Measurements from ENCODE around the gene KIF25.
"Not testable (repeated sequence)": the region's sequence is repeated elsewhere in the genome, so short reads cannot be mapped to it uniquely, and the experiment has no call there.

Gene KIF25

GRCh38 chr6:168073937-168074730 lies 76.7 kb downstream of the KIF25 start:
- no peak for DNase-seq

- no peak for DNase-seq
These were observed 77.7 kb downstream of the KIF25 start for GRCh38 chr6:168075216-168075615.

- no peak for DNase-seq
These were observed 78.3 kb downstream of the KIF25 start for GRCh38 chr6:168075787-168076202.

DNA sequence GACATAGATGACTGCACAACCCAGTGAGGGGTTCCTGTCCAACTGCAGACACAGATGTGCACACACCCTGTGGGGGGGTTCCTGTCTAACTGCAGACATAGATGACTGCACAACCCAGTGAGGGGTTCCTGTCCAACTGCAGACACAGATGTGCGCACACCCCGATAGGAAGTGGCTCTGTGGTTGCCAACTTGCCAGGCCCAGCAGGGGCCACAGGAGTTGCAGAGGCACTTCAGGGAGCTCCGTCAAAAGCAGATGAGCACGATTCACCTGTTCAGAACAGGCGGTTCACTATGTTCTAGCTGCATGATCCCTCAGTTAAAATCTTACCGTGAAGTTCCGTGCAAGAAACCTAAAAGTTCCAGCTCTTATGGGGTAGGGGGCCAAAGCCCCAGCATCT lies 79.9 kb downstream of the KIF25 start:
- not testable (repeated sequence) for DNase-seq

GRCh38 chr6:168078175-168078942 lies 80.9 kb downstream of the KIF25 start:
- no peak for DNase-seq

GRCh38 chr6:168078943-168079405 lies 81.5 kb downstream of the KIF25 start, which contains the start of gene FRMD1:
TSS of gene FRMD1 (minus strand) at chr6:168079212. CDS start at chr6:168079094, 118 bp downstream.
- no peak for DNase-seq

- DNase-seq: no peak
These were observed 83.1 kb downstream of the KIF25 start for GRCh38 chr6:168080393-168081077.

DNA sequence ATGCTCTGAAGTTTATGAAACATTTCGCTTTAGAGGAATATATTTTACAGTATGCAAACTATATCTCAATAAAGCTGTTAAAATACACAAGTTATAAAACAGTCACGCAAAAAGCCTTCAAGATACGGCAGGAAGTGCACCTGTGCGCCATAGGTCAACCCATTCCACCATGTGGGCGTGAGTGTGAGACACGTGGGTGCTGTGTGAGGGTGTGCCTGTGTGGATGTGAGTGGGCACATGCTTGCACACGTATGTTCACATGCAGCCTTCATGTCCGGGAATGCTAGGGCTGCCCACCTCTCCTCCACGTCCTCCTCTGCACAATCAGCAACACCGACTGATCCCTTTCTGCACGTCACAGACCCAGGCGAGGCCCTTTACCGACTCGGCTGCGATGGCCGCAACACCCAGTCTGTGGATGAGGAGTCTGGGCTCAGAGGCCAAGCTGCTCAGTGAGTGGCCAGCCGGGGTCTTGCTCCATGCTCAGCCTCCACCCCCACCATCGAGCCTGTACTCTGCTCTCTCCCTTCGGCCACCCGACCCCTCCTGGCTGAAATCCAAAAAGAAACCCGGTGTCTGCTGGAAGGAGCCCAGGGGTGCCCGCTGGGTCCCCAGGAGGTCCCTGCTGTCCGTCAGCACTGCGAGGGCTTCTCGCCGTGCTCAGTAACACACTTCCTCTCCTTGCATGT lies 84.5 kb downstream of the KIF25 start:
- no peak for DNase-seq

- no peak for DNase-seq
These were observed 85.5 kb downstream of the KIF25 start for GRCh38 chr6:168082860-168083513.

DNA sequence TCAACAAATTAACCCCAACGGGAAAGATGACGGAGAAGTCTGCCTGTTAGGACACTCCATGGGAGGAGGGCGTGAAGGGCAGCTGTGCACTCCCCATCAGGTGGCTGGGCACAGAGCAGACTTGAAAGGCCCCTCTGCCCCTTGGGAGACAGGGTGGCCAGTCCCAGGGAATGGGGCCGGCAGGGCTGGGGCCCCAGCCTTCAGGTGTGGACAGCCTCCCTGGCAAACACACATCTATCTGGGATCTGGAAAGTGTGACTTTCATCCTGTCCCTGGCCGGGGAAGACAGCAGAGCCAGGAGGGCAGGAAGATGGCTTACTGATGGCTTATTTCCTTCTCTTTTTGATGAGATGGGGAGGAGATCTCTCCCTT lies 86.0 kb downstream of the KIF25 start:
- DNase-seq: no peak

DNA sequence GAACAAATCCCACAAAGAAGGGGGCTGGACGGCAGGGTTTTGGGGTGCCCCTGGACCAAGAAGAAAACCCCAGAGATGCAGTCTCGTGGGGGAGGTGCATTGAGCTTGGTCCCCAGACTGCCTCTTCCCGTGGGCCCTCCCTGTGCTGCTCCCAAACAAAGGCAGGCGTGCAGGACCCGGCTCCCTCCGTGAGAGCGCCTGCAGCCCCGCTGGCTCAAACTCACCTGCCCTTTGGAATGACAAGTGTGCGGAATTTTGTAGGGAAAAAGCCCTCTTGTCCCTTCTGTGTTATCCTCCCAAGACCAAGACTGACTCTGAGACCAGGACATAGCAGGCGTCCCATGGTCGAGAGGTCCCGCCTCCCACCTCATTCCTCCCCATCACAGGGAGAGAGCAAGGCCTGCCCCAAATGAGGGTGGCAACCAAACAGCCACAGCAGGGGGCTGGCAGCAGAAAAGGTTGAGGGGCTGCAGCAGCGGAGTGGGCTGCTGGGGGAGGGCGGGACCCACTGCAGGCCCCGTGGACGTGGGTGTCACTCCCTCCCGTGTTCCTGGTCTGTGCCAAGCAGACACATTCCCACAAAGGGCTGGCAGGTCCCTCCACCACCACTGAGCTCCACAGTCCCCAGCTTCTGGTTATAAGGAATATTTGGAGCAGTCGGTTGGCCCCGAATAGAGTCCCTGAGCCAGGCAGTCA lies 87.1 kb downstream of the KIF25 start:
- DNase-seq: no peak

GRCh38 chr6:168086066-168086465 lies 88.6 kb downstream of the KIF25 start:
- no peak for DNase-seq

DNA sequence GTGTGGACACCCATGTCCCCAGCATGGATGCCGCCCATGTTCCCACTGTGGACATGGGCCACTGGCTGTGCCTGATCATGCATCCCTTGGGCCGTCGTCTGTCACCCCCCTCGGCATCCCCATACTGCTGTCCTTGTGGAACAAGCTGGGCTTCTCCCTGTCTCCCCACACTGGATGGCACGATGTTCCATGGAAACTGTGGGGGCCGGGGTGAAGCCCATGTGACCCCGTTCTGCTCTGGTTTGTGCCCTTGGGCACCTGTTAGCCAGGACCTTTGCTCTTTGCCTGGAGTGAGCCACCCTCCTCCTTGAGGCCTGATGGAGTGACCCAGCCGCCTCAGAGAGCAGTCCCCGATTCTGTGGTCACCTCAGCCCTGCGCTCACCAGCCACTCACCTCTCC lies 89.1 kb downstream of the KIF25 start:
- no peak for DNase-seq

DNA sequence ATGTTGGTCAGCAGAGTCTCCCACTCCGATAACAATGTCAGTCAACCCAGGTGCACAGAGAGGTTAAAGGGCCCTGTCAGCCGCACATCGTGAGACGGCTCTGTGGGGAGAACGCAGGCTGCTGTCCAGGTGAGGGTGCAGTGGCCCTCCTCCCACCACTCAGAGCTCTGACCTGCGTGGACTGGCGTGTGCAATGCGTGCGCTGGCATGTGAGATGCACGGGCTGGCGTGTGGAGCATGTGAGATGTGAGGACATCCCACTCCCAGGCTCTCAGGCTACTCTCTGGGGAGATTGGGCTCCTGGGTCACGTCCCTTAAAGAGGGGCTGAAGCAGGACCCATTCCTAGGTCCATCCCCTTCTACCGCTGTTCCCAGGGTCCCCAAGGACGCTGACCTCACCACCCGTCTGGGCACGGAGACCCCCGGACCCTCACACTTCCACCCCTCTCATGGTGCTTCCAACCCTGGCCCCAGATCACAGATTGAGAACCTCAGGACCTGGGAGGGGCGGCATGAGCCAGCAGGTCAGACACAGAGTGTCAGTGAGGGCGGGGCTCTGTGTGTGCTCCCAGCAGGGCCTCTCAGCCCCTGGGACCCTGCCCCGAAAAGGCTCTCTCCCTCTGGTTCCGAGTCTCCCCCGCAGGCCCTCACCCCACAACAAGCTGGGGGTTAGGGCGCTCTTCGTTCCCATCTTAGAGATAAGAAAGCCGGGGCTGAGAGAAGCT lies 90.1 kb downstream of the KIF25 start:
- DNase-seq: no peak

GRCh38 chr6:168088161-168089053 lies 90.9 kb downstream of the KIF25 start:
- DNase-seq: no peak

DNA sequence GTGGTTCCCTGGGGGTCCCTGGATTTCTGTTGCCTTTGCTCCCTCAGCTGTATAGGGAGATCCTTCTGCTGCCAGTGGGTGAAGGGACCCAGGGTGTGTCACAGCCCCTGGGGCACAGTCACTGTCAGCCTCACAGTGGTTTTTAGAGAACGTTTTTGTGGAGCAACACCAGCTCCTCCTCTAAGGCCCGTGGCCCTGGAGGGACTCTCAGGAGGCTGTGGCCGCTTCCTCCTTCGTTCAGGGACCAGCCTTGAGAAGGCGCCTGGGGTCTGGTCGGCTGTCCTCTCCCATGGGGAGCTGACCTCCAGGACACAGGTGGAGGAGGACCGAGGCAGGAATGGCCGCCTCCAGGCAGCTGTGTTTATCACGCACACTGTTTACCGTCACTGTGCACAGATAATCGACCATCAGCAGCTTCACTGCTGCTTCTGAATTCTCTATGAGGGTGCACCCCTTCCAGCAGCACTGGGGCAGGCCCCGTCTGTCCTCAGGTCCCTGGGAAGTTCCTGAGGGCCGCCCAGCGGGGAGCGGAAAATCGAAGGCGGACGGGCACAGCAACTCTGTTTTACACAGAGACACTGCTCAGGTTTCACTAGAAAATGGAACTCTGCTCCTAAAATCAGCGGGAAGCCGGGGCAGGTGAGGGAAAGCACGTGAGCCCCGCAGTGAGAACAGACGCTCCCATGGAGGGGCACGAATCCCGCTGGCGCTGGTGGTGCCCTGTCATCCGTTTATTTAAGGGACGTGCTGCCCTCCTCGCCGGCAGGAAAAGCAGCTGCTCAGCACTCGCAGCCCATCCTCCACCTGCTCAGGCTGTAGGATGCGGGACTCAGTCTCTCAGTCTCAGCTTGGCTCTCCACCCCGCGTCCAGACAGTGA lies 92.0 kb downstream of the KIF25 start:
- DNase-seq: no peak

DNA sequence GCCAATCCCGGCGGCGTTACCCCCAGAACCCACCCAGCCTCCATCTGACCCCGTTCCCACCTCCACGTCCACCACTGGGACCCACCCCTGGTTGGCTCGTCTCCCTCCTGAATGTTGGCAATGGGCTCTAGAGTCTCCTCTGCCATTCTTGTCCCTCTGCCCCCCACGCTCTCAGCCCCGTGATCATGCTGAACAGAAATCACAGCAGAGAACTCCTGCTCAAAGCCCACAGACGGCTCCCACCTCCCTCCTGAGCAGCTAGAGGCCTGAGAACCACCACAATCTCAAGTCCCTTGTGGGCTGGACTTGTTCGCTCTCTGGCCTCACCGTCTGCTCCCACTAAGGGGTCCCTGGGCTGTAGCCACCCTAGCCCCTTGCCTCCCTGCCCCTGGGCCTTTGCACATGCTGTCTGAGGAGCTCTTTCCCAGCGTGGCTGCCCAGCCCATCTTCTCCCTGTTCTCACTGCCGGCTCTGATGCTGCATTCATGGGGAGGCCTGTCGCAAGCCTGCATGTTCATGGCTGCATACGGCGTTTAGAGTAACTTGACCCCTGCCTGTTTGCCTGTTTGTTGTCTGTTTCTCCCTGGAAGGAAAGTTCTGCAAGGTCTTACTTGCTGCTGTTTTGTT lies 92.7 kb downstream of the KIF25 start:
- no peak for DNase-seq

- DNase-seq: no peak
These were observed 93.2 kb downstream of the KIF25 start for GRCh38 chr6:168090706-168091105.
